Progenitor cell of endocrine pancreas (in vitro differentiated cells): Measurements from ENCODE around the gene PROK1. TPM values are rescaled to one million over a fixed set of nuclear protein-coding genes. Genes with fewer than 3 reads are reported as not detected.

ENCODE experiments used
- DNase-seq: peaks from one replicate; pipeline ENCODE4 v3.0.0; 2021; ENCODE audit warnings: low spot score; ENCODE audit not compliant: unreplicated experiment
- H3K27ac Mint-ChIP-seq: 2 replicates; pipeline ENCODE4 v1.8.0; 2021; ENCODE audit warnings: mild to moderate bottlenecking, moderate library complexity, mixed read lengths
- H3K27me3 Mint-ChIP-seq: 2 replicates; pipeline ENCODE4 v1.8.0; 2021; ENCODE audit warnings: mixed read lengths
- H3K36me3 Mint-ChIP-seq: 2 replicates; pipeline ENCODE4 v1.8.0; 2022; ENCODE audit warnings: mixed read lengths; ENCODE audit not compliant: insufficient read depth
- H3K4me1 Mint-ChIP-seq: 2 replicates; pipeline ENCODE4 v1.8.0; 2021; ENCODE audit warnings: low read depth, mixed read lengths
- H3K4me3 Mint-ChIP-seq: 2 replicates; pipeline ENCODE4 v1.8.0; 2021; ENCODE audit warnings: low read depth, mild to moderate bottlenecking, moderate library complexity, mixed read lengths
- H3K9me3 Mint-ChIP-seq: 2 replicates; pipeline ENCODE4 v1.8.0; 2021; ENCODE audit warnings: low read depth, mixed read lengths
- CTCF ChIP-seq: fragments of 200-600 bp; sonication (generic); IDR thresholded peaks from one replicate; pipeline ENCODE4 v1.5.0; 2021; ENCODE audit warnings: antibody characterized with exemption, mild to moderate bottlenecking; ENCODE audit not compliant: unreplicated experiment
- total RNA-seq: library from RNA; stranded (reverse); gene quantifications from 2 replicates; pipeline ENCODE4 v1.2.1, GENCODE V29; 2021

Gene PROK1
- total RNA-seq, 1 donor from 2014 or later = not detected

GRCh38 chr1:110488867-110489266, 37.9 kb downstream of the PROK1 start:
- Mint-ChIP-seq H3K4me1 (no peaks in the 10 kb centered on the region), H3K27ac (no peak overlapping the region), H3K36me3 (no peaks in the 10 kb centered on the region), H3K9me3 (no peaks in the 10 kb centered on the region), H3K4me3 (no peak overlapping the region), H3K27me3 (peaks cover 42% of the 10 kb centered on the region)
- DNase-seq = no peak
- TF ChIP-seq CTCF = no peak

- H3K27me3 Mint-ChIP-seq = peaks cover 38% of the 10 kb centered on the region
- no peak overlapping the region for H3K4me3 Mint-ChIP-seq
- no peak for TF ChIP-seq CTCF
- H3K9me3 Mint-ChIP-seq = no peaks in the 10 kb centered on the region
- no peaks in the 10 kb centered on the region for H3K4me1 Mint-ChIP-seq
- no peak for DNase-seq
- H3K27ac Mint-ChIP-seq = no peak overlapping the region
- H3K36me3 Mint-ChIP-seq = no peaks in the 10 kb centered on the region
Observed at GRCh38 chr1:110489406-110489805, 38.5 kb downstream of the PROK1 start.

GRCh38 chr1:110489973-110490542, 39.1 kb downstream of the PROK1 start:
- no peak overlapping the region for H3K27ac Mint-ChIP-seq
- peaks cover 40% of the 10 kb centered on the region for H3K27me3 Mint-ChIP-seq
- no peaks in the 10 kb centered on the region for H3K4me1 Mint-ChIP-seq

GRCh38 chr1:110490791-110491451, 40.0 kb downstream of the PROK1 start:
- H3K9me3 Mint-ChIP-seq = no peaks in the 10 kb centered on the region
- no peak overlapping the region for H3K27ac Mint-ChIP-seq
- peaks cover 39% of the 10 kb centered on the region for H3K27me3 Mint-ChIP-seq
- DNase-seq = no peak
- no peaks in the 10 kb centered on the region for H3K36me3 Mint-ChIP-seq
- TF ChIP-seq CTCF = no peak
- H3K4me3 Mint-ChIP-seq = no peak overlapping the region
- no peaks in the 10 kb centered on the region for H3K4me1 Mint-ChIP-seq

More at GRCh38 chr1:110489973-110490542, 39.1 kb downstream of the PROK1 start:
- H3K4me3 Mint-ChIP-seq = no peak overlapping the region
- H3K36me3 Mint-ChIP-seq = no peaks in the 10 kb centered on the region
- DNase-seq = no peak
- H3K9me3 Mint-ChIP-seq = no peaks in the 10 kb centered on the region
- no peak for TF ChIP-seq CTCF

- Mint-ChIP-seq H3K27ac (no peak overlapping the region), H3K4me3 (no peak overlapping the region)
- DNase-seq = no peak
Observed at GRCh38 chr1:110492573-110492972, 41.6 kb downstream of the PROK1 start.

More at GRCh38 chr1:110492573-110492972, 41.6 kb downstream of the PROK1 start:
- Mint-ChIP-seq H3K36me3 (no peaks in the 10 kb centered on the region), H3K9me3 (no peaks in the 10 kb centered on the region), H3K4me1 (no peaks in the 10 kb centered on the region), H3K27me3 (peaks cover 35% of the 10 kb centered on the region)
- TF ChIP-seq CTCF = no peak
